ENCODE measurements around the gene ACOT7.

Gene ACOT7

DNA sequence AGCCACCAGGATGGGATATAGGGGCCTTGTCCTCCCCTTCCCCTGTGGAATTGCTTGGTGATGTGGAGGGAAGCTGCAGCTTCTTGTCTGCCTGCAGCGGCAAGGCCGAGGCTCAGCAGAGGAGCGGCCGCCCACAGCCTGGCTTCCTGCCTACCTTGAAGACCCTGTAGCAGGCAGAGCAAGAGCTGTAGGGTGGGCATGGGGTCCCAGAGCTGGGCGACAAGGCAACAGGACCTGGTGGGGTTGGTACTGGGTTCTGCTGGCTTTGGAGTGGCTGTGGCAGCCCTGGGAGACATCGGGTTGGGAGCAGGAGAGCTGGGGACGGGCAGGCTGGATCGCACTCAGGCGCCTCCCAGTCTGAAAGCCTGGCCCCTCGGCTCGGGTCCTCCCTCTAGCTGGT, 126.9 kb downstream of the ACOT7 start:
- in situ Hi-C loops (cut with HindIII; ENCODE audit: low pct_ligation_motif_present, low sequenced_read_pairs): no loop called here

DNA sequence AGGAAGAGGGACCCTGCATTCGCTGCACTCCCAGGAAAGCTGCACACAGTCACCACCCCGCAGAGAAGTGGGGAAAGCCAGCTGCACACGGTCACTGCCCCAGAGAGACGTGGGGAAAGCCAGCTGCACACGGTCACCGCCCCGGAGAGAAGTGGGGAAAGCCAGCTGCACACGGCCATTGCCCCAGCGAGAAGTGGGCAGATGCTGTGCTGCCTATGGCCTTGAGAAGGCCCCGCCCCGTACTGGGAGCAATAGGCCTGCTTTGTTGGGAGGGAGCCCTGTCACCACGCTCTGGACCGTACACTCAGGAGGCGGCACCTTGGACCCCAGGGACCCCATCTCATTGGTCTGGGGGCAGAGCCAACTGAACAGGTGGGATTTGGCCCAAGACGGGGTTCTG, 128.4 kb downstream of the ACOT7 start:
- Histone ChIP-seq H3K36me3 (replicated peaks) (no peaks in the 10 kb centered on the region), H3K27me3 (replicated peaks) (no peaks in the 10 kb centered on the region), H3K27ac (no peak overlapping the region), H3K4me3 (ENCODE audit: low read depth, low read length) (no peak overlapping the region)
- TF ChIP-seq, protein P1, sequence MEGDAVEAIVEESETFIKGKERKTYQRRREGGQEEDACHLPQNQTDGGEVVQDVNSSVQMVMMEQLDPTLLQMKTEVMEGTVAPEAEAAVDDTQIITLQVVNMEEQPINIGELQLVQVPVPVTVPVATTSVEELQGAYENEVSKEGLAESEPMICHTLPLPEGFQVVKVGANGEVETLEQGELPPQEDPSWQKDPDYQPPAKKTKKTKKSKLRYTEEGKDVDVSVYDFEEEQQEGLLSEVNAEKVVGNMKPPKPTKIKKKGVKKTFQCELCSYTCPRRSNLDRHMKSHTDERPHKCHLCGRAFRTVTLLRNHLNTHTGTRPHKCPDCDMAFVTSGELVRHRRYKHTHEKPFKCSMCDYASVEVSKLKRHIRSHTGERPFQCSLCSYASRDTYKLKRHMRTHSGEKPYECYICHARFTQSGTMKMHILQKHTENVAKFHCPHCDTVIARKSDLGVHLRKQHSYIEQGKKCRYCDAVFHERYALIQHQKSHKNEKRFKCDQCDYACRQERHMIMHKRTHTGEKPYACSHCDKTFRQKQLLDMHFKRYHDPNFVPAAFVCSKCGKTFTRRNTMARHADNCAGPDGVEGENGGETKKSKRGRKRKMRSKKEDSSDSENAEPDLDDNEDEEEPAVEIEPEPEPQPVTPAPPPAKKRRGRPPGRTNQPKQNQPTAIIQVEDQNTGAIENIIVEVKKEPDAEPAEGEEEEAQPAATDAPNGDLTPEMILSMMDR (IDR thresholded peaks at IDR 0.05; ENCODE audit: low read depth, low read length, missing control alignments): no peak
- no peak for DNase-seq
- in situ Hi-C loops (cut with HindIII; ENCODE audit: low pct_ligation_motif_present, low sequenced_read_pairs): no loop called here

More for the DNA sequence above, 126.9 kb downstream of the ACOT7 start:
- Histone ChIP-seq H3K27ac (no peak overlapping the region), H3K4me3 (ENCODE audit: low read depth, low read length) (no peak overlapping the region), H3K36me3 (replicated peaks) (no peaks in the 10 kb centered on the region), H3K27me3 (replicated peaks) (no peaks in the 10 kb centered on the region)
- no peak for DNase-seq
- TF ChIP-seq, protein P1 (IDR thresholded peaks at IDR 0.05; ENCODE audit: low read depth, low read length, missing control alignments): no peak

DNA sequence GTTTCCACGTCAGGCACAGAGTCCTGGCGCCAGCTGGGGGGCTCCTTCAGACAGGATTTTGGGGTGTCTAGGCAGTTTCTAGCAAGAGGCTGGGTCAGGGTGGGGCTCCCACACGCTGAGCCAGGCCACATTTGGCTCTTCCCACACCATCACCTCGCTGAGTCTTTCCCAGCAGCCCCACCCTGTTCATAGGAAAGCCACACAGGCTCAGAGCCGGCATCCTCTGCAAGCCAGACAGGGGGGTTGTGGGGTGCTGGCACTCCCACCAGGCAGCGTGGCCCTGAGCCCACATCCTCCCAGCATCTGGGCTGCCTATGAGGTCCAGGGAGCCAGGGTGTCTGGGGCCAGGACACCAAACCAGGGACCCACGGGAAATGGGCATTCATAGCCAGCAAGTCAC, 129.9 kb downstream of the ACOT7 start:
- in situ Hi-C loops (cut with HindIII; ENCODE audit: low pct_ligation_motif_present, low sequenced_read_pairs): no loop called here
- no peak for DNase-seq
- no peaks in the 10 kb centered on the region for H3K36me3 ChIP-seq (replicated peaks)
- no peak overlapping the region for H3K27ac ChIP-seq
- no peak overlapping the region for H3K4me3 ChIP-seq (ENCODE audit: low read depth, low read length)
- H3K27me3 ChIP-seq (replicated peaks): no peaks in the 10 kb centered on the region
- TF ChIP-seq, protein P1 (IDR thresholded peaks at IDR 0.05; ENCODE audit: low read depth, low read length, missing control alignments): no peak

DNA sequence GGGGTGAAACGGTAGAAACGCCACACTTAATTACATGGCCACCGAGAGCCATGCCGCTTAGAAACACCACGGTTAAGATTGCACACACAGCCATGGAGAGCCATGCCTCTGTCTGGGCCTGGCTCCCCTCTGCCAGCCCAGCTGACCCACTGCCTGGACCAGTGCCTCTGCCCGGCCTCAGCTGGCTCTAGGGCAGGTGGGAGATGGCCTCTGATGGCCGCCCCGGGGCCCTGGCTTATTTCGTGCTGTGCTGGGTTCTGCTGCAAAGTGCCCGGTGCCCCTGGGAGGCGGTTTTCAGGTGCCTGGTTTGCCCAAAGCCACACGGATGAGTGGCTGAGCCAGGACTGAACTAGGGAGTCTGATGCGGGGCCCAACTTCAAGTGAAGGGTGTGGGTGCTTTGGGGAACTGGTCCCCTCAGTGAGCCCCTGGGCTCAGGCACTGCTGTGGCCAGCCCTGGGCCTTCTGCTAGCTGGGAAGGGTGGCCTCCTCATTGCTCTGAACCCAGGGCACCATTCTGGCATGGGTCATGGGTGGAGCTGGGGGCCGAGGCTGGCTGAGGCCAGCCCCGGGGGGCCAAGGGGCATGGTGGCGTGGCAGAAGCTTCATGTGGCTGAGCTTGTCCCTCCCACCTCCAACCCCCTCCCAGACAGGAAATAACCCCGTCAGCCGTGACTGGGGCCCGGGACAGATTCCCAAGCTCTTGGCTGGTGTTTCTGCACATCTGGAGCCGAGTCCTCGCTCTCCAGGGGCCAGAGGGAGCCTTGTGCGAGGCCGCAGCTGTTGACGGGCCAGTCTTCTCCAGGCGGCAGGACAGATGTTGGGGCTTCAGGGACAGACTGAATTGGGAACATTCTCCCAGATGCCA, 130.8 kb downstream of the ACOT7 start:
- H3K4me3 ChIP-seq (ENCODE audit: low read depth, low read length): no peak overlapping the region
- H3K36me3 ChIP-seq (replicated peaks): no peaks in the 10 kb centered on the region
- no peaks in the 10 kb centered on the region for H3K27me3 ChIP-seq (replicated peaks)
- DNase-seq: no peak
- TF ChIP-seq, protein P1 (IDR thresholded peaks at IDR 0.05; ENCODE audit: low read depth, low read length, missing control alignments): no peak
- no peak overlapping the region for H3K27ac ChIP-seq
- in situ Hi-C loops (cut with HindIII; ENCODE audit: low pct_ligation_motif_present, low sequenced_read_pairs): no loop called here

DNA sequence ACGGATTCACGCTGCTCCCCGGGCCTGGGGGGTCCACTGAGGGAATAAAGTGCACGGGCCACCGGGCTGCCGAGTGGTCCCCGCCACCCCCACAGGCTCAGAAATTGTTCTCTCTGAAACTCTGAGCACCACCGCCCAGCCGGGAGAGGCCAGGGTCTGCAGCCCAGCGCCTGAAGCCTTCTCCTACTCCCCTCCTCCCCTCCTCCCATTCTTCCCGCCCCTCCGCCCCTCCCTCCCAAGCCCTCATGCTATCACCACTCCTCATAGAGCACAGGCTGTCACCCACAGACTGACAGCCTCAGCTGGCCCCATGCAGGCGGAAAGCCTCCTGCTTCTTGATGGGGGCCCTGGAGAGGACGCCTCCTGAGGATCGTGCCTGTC, 132.0 kb downstream of the ACOT7 start:
- TF ChIP-seq, protein P1 (IDR thresholded peaks at IDR 0.05; ENCODE audit: low read depth, low read length, missing control alignments): no peak
- no peak for DNase-seq
- Histone ChIP-seq H3K36me3 (replicated peaks) (no peaks in the 10 kb centered on the region), H3K27ac (no peak overlapping the region), H3K27me3 (replicated peaks) (no peaks in the 10 kb centered on the region), H3K4me3 (ENCODE audit: low read depth, low read length) (peak overlapping the region; percentile 39)
- in situ Hi-C loops (cut with HindIII; ENCODE audit: low pct_ligation_motif_present, low sequenced_read_pairs): no loop called here
